HEK293T (cell line): ENCODE results near the gene HHAT.

ENCODE experiments used
- FOXA1 ChIP-seq: fragments of 450-650 bp; IDR thresholded peaks from 2 replicates; pipeline ENCODE4 v1.6.1; 2016; ENCODE audit warnings: mild to moderate bottlenecking
- FOXK2 ChIP-seq: fragments of 450-650 bp; IDR thresholded peaks from 2 replicates; pipeline ENCODE4 v1.6.1; 2016; ENCODE audit warnings: mild to moderate bottlenecking
- FOXM1 ChIP-seq: fragments of 450-650 bp; IDR thresholded peaks from 2 replicates; pipeline ENCODE4 v1.6.1; 2017; ENCODE audit warnings: mild to moderate bottlenecking, borderline replicate concordance
- NFRKB ChIP-seq: fragments of 450-650 bp; IDR thresholded peaks from 2 replicates; pipeline ENCODE4 v1.6.1; 2016; ENCODE audit warnings: mild to moderate bottlenecking, moderate library complexity
- SP1 ChIP-seq: fragments of 450-650 bp; IDR thresholded peaks from 2 replicates; pipeline ENCODE4 v1.6.1; 2017
- SUZ12 ChIP-seq: fragments of 450-650 bp; IDR thresholded peaks from 2 replicates; pipeline ENCODE4 v1.6.1; 2016; ENCODE audit warnings: mild to moderate bottlenecking
- TARDBP ChIP-seq: fragments of 450-650 bp; IDR thresholded peaks from 2 replicates; pipeline ENCODE4 v1.6.1; 2016

- no peak for TF ChIP-seq SUZ12
- no peak for TF ChIP-seq TARDBP
- no peak for TF ChIP-seq FOXM1
- no peak for TF ChIP-seq SP1
- no peak for TF ChIP-seq NFRKB
- TF ChIP-seq FOXK2: no peak
- no peak for TF ChIP-seq FOXA1
Measured at GRCh38 chr1:210359255-210359654, 30.6 kb downstream of the HHAT start.
